NCI-H748 (cell line): ENCODE measurements around the gene OBSL1.
A peak's percentile ranks its signal among the peaks of the same experiment; 100 is the strongest.

Experiments
- DNase-seq: peaks from one replicate; lab custom pipeline; 2025; ENCODE audit not compliant: unreplicated experiment; lab: John Stamatoyannopoulos, UW

The OBSL1 gene

GRCh38 chr2:219597552-219598307 lies 26.4 kb upstream of the OBSL1 start, which contains the start of gene STK11IP:
Gene STK11IP, plus strand, starts transcription at chr2:219597857. Its CDS starts 263 bp downstream, at chr2:219598120.
- DNase-seq, result peak; percentile 98

GRCh38 chr2:219596954-219597551 lies 25.7 kb upstream of the OBSL1 start:
- DNase-seq, result no peak

DNA sequence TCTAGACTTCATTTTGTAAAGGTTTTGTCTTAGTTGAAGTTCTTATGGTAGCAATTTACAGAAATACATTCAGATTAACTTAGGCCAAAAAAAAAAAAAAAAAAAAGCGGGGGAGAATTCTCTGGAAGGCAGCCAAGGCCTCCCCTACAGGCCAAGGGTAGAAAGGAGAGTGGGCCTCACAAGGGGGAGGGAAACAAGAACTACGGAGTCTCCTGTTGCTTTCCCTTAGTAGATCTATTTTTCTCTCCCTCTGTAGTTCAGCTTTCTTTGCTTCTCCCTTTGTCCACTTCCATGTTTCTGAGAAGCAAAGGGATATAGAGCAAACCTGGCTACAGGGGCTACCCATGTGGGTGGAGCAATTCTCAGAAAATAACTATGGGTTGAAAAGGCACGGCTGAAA lies 23.9 kb upstream of the OBSL1 start:
- DNase-seq, result no peak

DNA sequence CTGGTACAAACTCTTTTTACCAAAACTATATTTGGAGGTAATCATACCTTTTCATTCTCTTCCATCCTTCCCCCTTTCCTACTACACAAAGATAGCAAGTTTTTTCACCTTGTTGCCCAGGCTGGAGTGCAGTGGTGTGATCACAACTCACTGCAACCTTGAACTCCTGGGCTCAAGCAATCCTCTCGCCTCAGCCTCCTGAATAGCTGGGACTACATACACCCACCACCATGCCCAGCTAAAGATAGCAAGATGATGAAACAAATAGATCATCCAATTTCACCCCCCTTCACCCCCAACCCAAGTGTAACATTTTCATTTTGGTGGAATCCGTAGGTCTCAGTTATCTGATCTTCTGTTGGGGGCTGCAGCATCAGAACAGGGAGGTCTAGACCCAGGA lies 21.8 kb upstream of the OBSL1 start:
- DNase-seq, result no peak

DNA sequence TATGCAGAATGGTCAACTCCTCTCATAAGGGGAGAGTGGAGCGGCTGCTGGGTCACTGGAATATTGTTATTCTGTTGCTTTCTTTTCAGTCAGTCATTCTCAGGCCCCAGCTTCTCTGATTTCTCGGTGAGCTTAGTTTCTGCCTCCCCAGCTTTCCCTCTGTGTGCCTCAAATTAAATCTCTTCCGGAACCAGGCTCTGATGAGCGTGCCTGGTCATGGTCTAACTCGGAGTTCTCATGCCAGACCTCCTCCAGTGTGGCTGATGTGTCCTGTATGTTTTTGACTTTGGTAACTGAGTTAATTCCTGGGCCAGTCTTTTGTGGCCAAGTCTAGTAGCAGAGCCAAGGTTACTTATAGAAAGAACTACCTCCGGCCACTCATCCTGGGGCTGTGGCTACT lies 21.4 kb upstream of the OBSL1 start:
- DNase-seq, result no peak

DNA sequence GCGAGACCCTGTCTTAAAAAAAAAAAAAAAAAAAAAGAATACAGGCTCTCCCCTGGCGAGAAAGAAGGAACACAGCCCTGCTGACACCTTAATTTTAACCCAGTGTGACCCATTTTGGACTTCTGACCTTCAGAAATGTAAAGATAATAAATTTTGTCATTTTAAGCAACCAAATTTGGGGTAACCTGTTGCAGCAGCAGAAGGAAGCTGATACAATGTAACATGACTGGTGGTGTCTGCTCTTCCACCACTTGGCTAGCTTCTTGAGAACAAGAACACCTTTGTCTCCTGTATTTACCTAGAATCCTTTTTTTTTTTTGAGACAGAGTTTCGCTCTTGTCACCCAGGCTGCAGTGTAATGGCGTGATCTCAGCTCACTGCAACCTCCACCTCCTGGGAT lies 19.8 kb upstream of the OBSL1 start:
- no peak for DNase-seq

DNA sequence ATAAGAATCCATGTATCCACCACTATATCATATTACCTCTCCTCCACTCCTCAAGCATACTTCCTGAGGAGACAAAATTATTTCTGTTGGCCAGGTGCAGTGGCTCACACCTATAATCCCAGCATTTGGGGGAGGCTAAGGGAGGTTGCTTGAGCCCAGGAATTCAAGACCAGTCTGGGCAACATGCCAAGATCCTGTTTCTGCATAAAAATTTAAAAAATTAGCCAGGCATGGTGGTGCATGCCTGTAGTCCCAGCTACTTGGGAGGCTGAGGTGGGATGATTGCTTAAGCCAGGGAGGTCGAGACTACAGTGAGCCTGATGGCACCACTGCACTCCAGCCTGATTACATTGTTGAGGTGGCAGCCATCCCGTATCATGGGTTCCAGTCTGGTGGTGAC lies 10.0 kb upstream of the OBSL1 start:
- no peak for DNase-seq

- no peak for DNase-seq
Observed at GRCh38 chr2:219578811-219579613, 7.7 kb upstream of the OBSL1 start.

GRCh38 chr2:219576505-219577388 lies 5.4 kb upstream of the OBSL1 start:
- peak; percentile 94 for DNase-seq

DNA sequence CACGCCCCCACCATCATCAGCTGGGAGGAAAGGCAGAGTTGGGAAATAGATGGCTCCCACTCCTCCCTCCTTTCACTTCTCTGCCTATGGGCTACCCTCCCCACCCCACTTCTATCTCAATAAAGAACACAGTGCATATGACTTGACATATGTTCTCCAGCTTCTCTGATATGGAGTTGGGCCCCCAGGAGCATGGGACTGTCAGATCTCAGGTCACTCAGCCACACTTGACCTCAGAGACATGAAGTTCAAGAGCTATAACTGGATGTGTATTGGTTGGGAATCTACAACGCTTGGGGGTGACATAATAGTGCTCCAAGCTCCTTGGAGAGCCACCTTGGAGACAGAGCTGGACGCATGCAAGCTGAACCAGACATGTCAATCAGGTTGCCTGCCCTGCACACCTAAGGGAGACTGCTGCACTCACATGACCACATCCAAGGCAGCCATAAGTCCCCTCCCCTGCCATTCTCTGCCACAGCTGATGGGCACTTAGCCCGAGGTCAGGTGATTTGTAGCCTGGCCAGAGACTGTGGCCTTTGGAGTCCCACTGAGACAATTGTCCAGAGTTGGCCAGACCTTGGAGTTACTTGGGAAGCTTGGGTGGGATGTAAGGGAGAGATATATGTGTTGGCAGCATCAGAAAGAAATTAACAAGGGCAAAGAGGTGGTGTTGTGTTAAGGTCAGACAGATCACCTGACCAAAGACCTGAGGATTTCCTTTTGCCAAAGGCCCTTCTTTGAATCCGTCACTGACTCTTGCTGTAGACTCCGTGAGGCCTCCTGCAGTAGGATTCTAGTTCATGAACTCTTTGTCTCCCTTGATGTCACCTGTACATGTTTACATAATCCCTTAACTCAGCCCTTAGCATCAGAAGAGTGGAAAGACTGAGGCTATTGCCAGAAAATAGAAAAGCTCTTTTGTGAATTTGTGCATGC lies 4.5 kb upstream of the OBSL1 start:
- peak; percentile 44 for DNase-seq

DNA sequence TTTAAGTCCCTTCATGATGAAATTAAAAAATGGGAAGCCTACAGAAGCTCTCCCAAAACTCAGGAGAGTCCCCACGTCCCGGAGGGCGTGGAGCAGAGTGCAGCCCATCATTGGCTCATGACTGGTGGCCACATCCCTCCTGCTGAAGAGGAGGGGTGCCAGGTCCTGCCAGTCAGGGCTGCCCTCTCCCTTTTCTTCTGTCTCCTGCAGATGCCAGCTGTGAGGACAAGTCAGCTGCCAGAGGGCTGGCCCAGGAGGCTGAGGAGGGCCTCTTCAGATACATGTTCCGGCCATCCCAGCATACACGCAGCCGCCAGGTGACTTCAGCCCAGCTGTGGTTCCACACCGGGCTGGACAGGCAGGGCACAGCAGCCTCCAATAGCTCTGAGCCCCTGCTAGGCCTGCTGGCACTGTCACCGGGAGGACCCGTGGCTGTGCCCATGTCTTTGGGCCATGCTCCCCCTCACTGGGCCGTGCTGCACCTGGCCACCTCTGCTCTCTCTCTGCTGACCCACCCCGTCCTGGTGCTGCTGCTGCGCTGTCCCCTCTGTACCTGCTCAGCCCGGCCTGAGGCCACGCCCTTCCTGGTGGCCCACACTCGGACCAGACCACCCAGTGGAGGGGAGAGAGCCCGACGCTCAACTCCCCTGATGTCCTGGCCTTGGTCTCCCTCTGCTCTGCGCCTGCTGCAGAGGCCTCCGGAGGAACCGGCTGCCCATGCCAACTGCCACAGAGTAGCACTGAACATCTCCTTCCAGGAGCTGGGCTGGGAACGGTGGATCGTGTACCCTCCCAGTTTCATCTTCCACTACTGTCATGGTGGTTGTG lies 3.4 kb upstream of the OBSL1 start:
- DNase-seq, result no peak

GRCh38 chr2:219573166-219573565 lies 1.8 kb upstream of the OBSL1 start:
- no peak for DNase-seq

DNA sequence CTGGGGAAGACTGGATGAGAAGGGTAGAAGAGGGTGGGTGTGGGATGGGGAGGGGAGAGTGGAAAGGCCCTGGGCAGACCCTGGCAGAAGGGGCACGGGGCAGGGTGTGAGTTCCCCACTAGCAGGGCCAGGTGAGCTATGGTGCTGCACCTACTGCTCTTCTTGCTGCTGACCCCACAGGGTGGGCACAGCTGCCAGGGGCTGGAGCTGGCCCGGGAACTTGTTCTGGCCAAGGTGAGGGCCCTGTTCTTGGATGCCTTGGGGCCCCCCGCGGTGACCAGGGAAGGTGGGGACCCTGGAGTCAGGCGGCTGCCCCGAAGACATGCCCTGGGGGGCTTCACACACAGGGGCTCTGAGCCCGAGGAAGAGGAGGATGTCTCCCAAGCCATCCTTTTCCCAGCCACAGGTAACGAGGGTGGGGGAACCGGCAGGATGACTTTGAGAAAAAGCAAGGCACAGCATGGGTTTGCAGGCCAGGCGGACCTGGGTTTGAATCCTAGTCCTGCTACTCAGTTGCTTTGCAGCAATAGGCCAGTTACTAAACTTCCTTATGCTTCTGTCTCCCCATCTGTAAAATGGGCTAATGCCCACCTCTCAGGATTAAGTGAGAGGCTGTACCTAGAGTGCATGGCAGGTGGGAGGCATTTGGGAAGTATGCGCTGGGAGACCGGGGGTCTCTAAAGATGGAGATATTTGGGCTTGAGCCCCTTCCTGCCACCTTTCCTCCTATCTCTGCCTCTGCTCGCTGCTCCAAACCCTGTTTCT lies 1.1 kb upstream of the OBSL1 start, which contains the start of gene INHA:
Gene INHA, plus strand, starts transcription at position 74 of the 765 bp plus-strand sequence. Its CDS starts 65 bp downstream, at position 139.
- no peak for DNase-seq

DNA sequence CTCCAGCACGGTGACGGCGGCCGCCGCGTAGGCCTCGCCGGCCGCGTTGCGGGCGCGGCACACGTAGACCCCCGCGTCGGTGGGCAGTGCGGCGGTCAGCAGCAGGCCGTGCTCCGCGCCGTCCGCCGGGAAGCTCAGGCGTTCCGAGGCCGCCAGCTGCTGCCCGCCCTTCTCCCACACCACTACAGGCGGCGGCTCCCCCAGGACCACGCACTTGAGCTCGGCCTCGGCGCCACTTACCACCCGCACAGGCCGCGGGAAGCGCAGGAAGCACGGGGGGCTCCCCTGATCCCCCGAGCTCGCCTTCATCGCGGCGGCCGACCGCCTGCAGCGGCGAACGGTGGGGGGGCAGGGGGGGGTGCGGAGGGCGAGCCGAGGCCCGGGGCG lies 422 bp downstream of the OBSL1 start:
- peak; percentile 46 for DNase-seq

- DNase-seq, result peak; percentile 68
Observed at GRCh38 chr2:219570194-219570923, 980 bp downstream of the OBSL1 start.

GRCh38 chr2:219569635-219570034 lies 1.7 kb downstream of the OBSL1 start:
- no peak for DNase-seq

- no peak for DNase-seq
Observed at GRCh38 chr2:219569041-219569440, 2.3 kb downstream of the OBSL1 start.
